Spleen (tissue), 7 donors: ENCODE results near the gene ITPRID2.

Experiments used
- CTCF ChIP-seq, 11 experiments: fragments of 200-600 bp in 7 of 11; fragments of 450-650 bp in 4 of 11; sonication (generic) in 4 of 11; IDR thresholded peaks in 8 of 11; conservative IDR thresholded peaks in 3 of 11; 1 replicate in 7 of 11; 2 replicates in 4 of 11; pipeline versions ENCODE4 v1.4.0 to v1.8.0; 2016 to 2021; ENCODE audit warnings: antibody characterized with exemption in 11 of 11, inconsistent platforms in 4 of 11, mild to moderate bottlenecking in 1 of 11
- POLR2A ChIP-seq, 3 donors: fragments of 450-650 bp; IDR thresholded peaks; one replicate each; pipeline ENCODE4 v1.5.1; 2017; ENCODE audit warnings: antibody characterized with exemption in 3 of 3, mild to moderate bottlenecking in 1 of 3
- POLR2AphosphoS5 ChIP-seq, 3 donors: sonication (generic); formaldehyde crosslinking; IDR thresholded peaks; one replicate each; pipeline ENCODE4 v1.5.1; 2017; ENCODE audit warnings: antibody characterized with exemption in 3 of 3
- donor health status: DM: no; HTN: no; CAD: no; lungs with moderate emphysema.
- donor health status: DM: no; HTN: no; CAD: no.
- donor health status: DM: no; HTN: no; CAD: no.

GRCh38 chr2:181886192-181886591 lies 5.3 kb upstream of the ITPRID2 start:
- TF ChIP-seq POLR2A (IDR thresholded peaks at IDR 0.05) (no peak), CTCF (IDR thresholded peaks at IDR 0.05 in 8 of 11, conservative IDR thresholded peaks at IDR 0.05 in 3 of 11) (no peak), POLR2AphosphoS5 (IDR thresholded peaks at IDR 0.05) (no peak)
